GM18499 (cell line): ENCODE data around the gene PARN.
A peak's percentile ranks its signal among the peaks of the same experiment; 100 is the strongest.
"Not testable (repeated sequence)": the region's sequence is repeated elsewhere in the genome, so short reads cannot be mapped to it uniquely, and the experiment has no call there.

ENCODE experiments used
- ATAC-seq: cut with Tn5 transposase; IDR thresholded peaks from one replicate; pipeline ENCODE4 v1.9.1; 2021; ENCODE audit warnings: moderate number of reproducible peaks; ENCODE audit not compliant: insufficient read depth, unreplicated experiment

PARN gene

DNA sequence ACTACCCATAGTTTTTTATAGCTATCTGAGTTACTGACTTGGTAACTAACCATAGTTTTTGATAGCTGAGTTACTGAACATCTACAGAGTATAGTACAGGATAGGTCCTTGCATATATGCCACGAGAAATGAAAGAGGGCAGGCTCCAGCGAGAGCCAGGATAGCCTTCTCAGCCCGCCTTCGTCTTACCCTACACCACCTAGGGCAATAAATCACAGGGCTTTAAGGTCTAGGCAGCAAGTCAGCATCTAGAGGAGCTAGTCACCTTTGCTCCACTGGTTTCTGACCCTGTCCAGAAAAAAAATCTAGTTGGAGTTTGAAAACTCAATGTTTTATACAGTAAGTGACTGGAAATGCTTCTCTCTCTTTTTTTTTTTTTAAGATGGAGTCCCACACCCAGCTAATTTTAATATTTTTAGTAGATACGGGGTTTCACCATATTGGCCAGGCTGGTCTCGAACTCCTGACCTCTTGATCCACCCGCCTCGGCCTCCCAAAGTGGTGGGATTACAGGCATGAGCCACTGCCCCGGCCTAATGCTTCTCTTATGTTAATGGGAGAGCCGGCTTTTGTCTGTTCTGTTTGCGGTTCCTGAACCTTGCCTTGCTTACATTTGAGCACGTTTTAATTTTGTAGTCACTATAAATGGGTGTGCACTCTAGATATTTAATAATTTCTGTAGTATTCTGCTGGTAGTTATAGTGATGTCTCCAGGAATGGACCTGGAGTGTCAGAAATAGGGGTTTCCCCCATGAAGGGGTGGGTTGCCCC is 5.5 kb upstream of the PARN start:
- no peak for ATAC-seq

DNA sequence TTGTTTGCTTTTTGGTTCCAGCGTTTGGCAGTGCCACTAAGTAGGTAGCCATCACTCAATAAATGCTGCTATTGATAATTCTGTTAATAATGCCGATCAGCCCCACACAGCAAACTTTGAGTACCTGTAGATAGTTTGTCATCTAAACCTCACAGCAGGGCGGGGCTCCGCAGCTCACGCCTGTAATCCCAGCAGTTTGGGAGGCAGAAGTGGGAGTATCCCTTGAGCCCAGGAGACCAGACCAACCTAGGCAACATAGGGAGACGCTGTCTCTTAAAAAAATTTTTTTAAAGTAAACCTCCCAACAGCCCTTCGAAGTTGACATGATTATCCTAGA is 4.3 kb upstream of the PARN start:
- ATAC-seq, result no peak

DNA sequence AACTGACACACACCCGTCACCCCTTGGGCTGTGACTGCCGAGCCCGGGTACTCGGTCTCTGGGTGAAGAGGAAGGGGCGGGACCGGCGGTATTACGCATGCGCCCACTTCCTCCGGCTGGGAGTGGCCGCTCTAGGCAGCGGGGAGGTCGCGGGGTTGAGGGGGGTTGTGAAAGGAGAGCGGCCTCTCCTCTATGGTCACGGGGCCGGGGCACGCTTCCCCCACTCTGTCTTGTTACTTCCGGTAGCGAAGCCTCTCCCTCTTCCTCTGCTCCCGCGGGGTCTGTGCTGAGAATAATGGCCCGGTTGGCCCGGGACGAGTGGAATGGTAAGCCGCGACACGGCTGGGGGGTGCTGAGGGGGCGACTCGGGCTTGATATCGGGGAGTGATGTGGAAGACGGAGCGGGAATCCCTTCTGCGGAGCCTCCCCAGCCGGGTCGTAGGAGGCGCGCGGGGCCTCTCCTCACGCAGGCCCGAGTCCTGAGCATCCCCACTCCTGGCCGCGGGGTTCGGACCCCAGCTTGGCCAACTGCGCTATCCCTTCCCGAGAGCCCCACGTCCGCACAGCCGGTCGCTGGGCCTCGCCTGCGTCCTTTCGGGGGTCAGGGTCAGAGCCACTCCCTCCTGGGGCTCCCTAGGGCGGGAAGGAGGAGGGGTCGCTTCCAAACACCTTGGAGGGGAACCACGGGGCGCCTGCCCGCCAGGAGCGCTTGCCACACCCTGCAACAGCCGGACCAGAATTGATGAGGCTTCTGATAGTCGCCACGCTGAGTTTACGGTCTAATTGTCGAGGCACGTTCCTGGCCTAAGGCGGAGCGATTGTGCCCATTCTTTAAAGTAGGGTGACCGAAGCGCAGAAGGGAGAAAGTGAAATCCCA is 2.9 kb upstream of the PARN start, which contains the start of gene BFAR:
BFAR (plus strand) TSS at position 259 of the 877 bp plus-strand sequence. CDS start 11,396 bp downstream, outside the sequence.
- ATAC-seq, result peak; percentile 44

DNA sequence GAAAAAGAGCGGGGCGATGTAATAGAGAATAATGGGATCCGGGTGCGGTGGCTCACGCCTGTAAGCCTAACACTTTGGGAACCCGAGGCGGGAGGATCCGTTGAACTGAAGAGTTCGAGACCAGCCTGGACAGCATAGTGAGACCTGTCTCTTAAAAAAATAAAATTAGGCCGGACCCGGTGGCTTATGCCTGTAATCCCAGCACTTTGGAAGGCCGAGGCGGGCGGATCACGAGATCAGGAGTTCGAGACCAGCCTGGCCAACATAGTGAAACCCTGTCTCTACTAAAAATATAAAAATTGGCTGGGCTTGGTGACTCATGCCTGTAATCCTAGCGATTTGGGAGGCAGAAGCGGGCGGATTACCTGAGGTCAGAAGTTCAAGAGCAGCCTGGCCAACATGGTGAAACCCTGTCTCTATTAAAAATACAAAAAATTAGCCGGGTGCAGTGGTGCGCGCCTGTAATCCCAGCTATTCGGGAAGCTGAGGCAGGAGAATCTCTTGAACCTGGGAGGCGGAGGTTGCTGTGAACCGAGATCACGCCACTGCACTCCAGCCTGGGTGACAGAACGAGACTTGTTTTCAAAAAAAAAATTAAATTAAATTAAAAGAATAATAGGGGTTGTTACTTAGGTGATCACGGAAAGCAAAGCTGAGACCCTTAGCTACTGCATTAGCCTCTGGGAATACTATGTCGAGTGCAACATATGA is 715 bp upstream of the PARN start:
- not testable (repeated sequence) for ATAC-seq

DNA sequence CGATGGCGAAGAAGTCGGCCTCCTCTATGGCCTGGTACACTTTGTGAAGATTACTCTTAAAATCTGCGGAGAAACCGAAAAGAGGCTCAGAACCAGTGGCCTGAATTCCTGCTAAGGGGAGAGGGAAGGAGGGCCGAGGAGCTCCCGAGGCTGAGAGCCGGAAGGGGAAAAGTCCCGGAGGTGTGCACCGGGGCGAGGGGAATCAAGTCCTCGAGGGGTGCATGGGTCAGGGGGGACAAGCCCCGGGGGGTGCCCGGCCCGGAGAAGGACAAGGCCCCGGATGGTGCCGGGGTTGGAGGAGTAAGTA is 495 bp downstream of the PARN start:
- ATAC-seq, result peak; percentile 5

DNA sequence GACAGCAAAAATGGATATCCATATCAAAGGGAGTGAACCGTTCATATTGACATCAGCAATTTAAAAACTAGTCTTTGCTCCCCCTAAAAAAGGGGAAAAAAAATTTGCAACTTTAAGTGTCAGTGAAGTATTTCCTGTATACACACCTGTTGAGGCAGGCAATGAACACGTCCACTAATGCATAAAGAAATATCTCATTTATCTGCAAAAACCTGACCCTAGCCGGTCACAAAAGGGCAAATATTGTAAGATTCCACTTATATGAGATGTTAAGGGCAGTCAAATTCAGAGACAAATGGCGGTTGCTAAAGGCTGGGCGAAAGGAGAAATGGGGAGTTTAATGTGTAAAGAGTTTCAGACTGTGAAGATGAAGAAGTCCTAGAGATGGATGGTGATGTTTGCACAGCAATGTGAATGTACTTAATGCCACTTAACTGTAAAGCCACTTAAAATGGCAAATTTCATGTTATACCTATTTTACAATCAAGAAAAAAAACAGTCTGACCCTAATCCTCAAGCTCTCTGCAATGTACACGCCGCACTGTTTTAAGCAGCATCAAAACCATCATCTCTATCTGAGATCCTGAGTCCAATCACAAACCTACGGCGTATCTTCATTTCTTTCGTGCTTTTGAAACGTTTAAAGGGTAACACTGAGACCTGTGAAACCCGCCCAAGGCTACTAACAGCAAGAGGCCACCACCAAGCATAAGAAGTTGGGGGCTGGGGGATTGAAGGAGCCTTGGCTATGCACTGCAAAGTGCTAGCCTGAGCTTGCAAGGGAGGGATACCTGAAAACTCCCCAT is 1.1 kb downstream of the PARN start:
- no peak for ATAC-seq

GRCh38 chr16:14627078-14627477 is 3.0 kb downstream of the PARN start:
- ATAC-seq, result no peak

DNA sequence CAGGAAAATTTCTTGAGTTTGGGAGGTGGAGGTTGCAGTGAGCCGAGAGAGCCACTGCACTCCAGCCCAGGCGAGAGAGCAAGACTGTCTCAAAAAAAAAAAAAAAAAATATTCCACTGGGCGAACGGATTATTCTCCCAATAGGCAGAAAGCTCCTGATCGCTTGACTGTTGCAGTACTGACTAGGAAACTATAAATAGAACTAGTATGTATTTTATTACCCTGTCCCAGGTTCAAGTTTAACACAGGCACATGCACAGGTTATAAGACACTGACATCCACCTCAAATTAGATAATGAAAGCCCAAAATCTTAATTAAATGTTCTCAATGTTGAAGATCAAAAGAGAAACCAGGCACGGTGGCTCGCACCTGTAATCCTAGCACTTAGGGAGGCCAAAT is 11.5 kb downstream of the PARN start:
- ATAC-seq, result no peak

GRCh38 chr16:14616280-14616679 is 13.8 kb downstream of the PARN start:
- no peak for ATAC-seq

DNA sequence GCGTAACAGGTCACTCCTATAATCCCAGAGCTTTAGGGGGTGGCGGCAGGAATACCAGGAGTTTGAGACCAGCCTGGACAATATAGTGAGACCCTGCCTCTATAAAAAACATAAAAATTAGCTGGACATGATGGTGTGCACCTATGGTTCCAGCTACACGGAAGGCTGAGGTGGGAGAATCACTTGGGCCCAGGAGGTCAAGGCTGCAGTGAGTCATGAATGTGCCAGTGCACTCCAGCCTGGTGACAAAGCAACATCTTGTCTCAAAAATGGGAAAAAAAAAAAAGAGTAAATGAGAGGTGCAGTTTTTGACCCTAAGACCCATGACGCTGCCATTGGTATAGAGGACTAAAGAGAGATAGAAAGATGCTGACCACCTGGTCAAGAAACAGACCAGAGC is 16.1 kb downstream of the PARN start:
- no peak for ATAC-seq

- ATAC-seq, result no peak
These were observed 18.4 kb downstream of the PARN start for GRCh38 chr16:14611660-14612059.

- ATAC-seq, result no peak
These were observed 20.3 kb downstream of the PARN start for GRCh38 chr16:14609716-14610115.

- no peak for ATAC-seq
These were observed 21.5 kb downstream of the PARN start for GRCh38 chr16:14608604-14609003.

- ATAC-seq, result no peak
These were observed 21.9 kb downstream of the PARN start for GRCh38 chr16:14608111-14608566.

- no peak for ATAC-seq
These were observed 24.0 kb downstream of the PARN start for GRCh38 chr16:14606102-14606501.

GRCh38 chr16:14602443-14602963 is 27.6 kb downstream of the PARN start:
- ATAC-seq, result no peak

DNA sequence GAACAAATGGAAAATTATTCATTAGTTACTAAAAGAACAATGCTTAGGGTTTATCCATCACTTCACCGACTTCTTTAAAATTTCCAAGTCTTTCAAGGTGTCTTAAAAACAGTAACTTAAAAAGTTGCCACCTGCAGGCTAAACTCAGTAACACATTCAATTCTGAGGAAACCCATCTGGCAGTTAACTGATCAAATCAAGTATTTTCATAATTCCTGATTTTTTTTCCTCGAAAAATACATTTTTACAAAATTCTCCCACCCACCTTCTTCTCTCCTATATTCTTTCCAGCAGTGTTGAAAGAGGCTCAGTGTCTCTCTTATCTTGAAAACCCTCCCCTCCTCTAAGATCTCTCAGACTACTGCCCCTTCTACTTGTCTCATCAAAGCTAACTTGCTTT is 29.9 kb downstream of the PARN start:
- ATAC-seq, result no peak

DNA sequence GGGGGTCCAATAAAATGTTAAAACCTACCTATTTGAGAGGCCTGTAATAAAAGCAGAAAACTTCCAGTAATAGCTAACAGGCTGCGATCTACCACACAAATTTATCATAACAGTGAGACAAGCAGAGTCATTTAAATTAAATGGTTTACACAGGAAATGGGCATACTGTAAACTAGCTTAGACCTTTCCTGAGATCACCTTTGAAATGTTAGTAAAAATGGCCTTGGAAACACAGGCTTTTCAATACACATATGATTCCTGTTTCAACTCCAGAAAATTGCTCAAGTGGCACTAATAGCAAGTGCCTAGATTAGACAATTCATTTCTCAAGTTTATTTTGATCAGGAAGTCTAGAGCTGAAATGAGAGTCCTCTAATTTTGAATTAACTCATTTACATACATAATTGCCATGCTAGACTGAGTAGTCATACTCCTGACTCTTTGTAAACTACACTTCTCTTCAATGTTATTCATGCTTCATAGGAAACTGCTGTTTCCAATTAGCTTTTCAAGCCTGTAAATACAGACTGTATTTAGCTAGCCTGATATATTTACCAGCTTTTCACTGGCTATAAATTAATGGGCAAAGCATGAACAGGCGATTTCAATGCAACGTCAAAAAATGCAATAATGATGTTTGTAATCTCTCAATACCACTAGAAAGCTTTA is 43.3 kb downstream of the PARN start:
- no peak for ATAC-seq

- ATAC-seq, result no peak
These were observed 44.8 kb downstream of the PARN start for GRCh38 chr16:14585287-14585686.
